Memory B cell (primary cell): ENCODE results near the gene XBP1.
"Not testable (repeated sequence)": the region's sequence is repeated elsewhere in the genome, so short reads cannot be mapped to it uniquely, and the experiment has no call there.

Experiments used
- ATAC-seq: fragments of 150-1000 bp; cut with Tn5 transposase; 2 replicates; pipeline ENCODE4 v1.10.0; 2021; ENCODE audit warnings: low read depth, mild to moderate bottlenecking, moderate library complexity
- DNase-seq, 2 donors: peaks; one replicate each; pipeline ENCODE4 v3.0.0; 2022; ENCODE audit warnings: low spot score in 2 of 2
- H3K27ac Mint-ChIP-seq: one replicate; pipeline ENCODE4 v1.8.0; 2022; ENCODE audit warnings: mild to moderate bottlenecking, moderate library complexity, mixed read lengths
- H3K27me3 Mint-ChIP-seq: one replicate; pipeline ENCODE4 v1.8.0; 2022; ENCODE audit warnings: mixed read lengths
- H3K36me3 Mint-ChIP-seq: one replicate; pipeline ENCODE4 v1.8.0; 2022; ENCODE audit warnings: mild to moderate bottlenecking, mixed read lengths
- H3K4me1 Mint-ChIP-seq: one replicate; pipeline ENCODE4 v1.8.0; 2022; ENCODE audit warnings: mixed read lengths
- H3K4me3 Mint-ChIP-seq: one replicate; pipeline ENCODE4 v1.8.0; 2022; ENCODE audit warnings: mild to moderate bottlenecking, moderate library complexity, mixed read lengths
- H3K9me3 Mint-ChIP-seq: one replicate; pipeline ENCODE4 v1.8.0; 2022; ENCODE audit warnings: mixed read lengths

The XBP1 gene

DNA sequence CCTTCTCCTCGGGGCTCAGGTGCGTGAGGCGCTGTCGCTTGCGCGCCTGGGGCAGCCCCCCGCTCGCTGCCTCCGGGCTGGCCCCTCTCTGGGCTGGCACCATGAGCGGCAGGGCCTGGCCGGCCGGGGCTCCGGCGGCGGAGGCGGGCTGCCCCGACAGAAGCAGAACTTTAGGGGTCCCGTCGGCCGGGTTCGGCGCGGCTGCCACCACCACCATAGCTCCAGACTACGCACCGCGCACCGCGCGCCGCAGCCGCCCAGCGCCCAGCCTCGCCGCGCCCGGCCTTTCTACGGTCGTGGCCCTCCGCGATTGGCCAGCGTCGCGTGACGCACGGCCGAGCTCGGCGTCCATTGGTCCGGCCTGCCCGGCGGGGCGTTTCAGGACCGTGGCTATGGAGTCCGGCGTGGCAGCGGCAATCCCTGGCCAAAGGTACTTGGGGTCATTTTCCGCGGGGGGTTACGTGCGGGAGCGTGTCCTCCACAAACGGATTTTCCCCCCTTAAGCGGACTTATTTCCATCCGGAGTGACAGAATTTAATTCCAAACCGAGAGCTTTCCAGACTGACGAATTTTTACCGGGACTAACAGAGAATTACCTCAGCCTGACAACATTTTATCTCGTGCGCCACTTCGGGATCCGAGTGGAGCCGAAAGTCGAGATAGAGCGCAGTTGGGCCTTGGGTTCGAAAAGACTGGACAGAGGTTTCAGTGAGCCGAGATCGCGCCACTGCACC lies at the start of gene XBP1:
TSS of gene XBP1 (minus strand) at position 262 of the 734 bp plus-strand sequence.
- DNase-seq (peak; percentile 84), ATAC-seq (peak; percentile 94)
- Mint-ChIP-seq H3K36me3 (peaks cover 5% of the 10 kb centered on the region), H3K27me3 (no peaks in the 10 kb centered on the region), H3K4me1 (peaks cover 30% of the 10 kb centered on the region), H3K4me3 (peak within 1 kb of the TSS; percentile 95), H3K9me3 (no peaks in the 10 kb centered on the region), H3K27ac (peak within 1 kb of the TSS; percentile 92)

DNA sequence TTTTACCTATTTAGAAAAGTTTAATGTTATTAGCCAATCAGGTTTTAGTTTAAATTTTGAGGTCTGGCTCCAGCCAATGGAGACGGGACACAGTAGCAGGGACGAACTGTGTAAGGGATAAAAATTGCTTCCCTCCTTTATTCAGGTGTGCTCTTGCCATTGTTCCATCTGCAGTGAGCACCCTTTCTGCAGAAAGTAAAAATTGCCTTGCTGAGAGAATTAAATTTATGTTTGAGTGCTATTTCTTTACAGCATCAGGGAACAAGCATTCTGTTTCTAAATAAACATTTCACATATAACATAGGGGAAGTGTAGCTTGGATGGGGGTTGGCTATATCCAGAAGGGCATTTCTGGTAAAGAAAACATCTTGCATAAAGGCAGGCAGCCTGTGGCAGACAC lies 46.6 kb upstream of the XBP1 start:
- ATAC-seq (no peak), DNase-seq (no peak)
- peaks cover 3% of the 10 kb centered on the region for H3K9me3 Mint-ChIP-seq
- no peaks in the 10 kb centered on the region for H3K27me3 Mint-ChIP-seq
- peaks cover 1% of the 10 kb centered on the region for H3K36me3 Mint-ChIP-seq
- H3K4me1 Mint-ChIP-seq = peaks cover 5% of the 10 kb centered on the region
- H3K27ac Mint-ChIP-seq = no peak overlapping the region
- no peak overlapping the region for H3K4me3 Mint-ChIP-seq

DNA sequence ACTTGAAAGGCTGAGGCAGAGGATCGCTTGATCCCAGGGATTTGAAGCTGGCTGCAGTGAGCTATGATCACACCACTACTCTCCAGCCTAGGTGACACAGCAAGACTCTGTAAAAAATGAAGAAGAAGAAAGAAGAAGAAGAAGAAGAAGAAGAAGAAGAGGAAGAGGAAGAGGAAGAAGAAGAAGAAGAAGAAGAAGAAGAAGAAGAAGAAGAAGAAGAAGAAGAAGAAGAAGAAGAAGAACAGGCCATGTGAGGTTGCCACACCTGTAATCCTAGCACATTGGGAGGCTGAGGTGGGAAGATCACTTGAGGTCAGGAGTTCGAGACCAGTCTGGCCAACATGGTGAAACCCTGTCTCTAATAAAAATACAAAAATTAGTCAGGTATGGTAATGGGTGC lies 43.9 kb upstream of the XBP1 start:
- not testable (repeated sequence) for H3K27me3 Mint-ChIP-seq, H3K9me3 Mint-ChIP-seq, DNase-seq, H3K36me3 Mint-ChIP-seq, H3K27ac Mint-ChIP-seq, ATAC-seq, H3K4me3 Mint-ChIP-seq, H3K4me1 Mint-ChIP-seq

DNA sequence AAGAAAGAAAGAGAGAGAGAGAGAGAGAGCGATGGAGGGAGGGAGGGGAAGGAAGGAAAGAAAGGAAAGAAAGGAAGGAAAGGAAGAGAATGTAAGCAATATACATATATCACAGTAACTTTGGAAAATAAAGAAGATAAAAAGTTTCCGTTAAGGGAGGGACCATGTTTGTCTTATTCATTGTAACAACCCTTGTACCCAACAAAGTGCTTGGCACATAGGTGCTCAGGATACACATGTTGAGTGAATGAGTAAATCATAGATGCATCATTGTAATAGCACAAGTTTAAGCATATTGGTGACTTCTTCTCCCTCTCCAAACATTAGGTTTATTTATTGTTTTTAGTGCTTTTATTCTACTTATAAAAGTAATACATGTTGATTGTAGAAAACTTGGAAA lies 43.3 kb upstream of the XBP1 start:
- Mint-ChIP-seq H3K9me3 (peaks cover 3% of the 10 kb centered on the region), H3K27me3 (no peaks in the 10 kb centered on the region), H3K4me3 (no peak overlapping the region), H3K27ac (no peak overlapping the region), H3K4me1 (peaks cover 5% of the 10 kb centered on the region), H3K36me3 (peaks cover 1% of the 10 kb centered on the region)
- ATAC-seq (no peak), DNase-seq (no peak)

DNA sequence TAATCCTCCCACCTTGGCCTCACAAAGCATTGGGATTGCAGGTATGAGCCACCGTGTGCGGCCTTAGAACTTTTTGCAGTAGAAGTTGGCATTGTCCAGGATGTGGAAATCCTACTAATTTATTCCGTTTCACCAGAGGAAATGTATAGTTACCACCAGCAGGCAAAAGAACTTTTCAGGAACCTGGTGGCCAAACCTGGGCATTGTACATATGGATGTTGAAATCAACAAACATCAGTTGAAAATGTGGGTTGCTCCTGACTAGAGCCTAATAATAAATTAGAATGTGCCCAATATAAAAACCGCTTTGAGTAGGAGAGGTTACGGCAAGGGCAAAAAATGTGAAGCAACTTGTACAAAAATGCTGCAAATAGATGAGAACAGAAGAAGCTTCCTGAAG lies 40.7 kb upstream of the XBP1 start:
- Mint-ChIP-seq H3K27me3 (no peaks in the 10 kb centered on the region), H3K4me3 (no peak overlapping the region)

DNA sequence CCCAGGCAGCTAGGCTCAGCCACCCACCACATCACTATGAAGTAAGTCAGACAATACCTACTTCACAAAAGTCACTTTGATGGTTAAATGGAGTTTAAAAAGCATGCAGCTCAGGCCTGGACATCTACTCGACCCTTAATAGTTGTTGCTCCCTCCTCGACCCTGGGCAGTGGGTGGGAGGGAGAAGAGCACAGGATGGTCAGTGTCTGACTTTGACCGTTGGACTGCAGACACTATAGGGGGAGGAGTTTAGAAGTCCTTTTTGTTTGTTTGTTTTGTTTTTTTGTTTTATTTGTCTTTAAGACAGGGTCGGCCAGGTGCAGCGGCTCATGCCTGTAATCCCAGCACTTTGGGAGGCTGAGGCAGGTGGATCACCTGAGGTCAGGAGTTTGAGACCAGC lies 38.6 kb upstream of the XBP1 start:
- H3K27me3 Mint-ChIP-seq = peaks cover 3% of the 10 kb centered on the region

More for the DNA sequence above, 40.7 kb upstream of the XBP1 start:
- H3K9me3 Mint-ChIP-seq = peaks cover 1% of the 10 kb centered on the region
- DNase-seq (no peak), ATAC-seq (no peak)
- peaks cover 3% of the 10 kb centered on the region for H3K36me3 Mint-ChIP-seq
- H3K27ac Mint-ChIP-seq = no peak overlapping the region
- H3K4me1 Mint-ChIP-seq = peaks cover 5% of the 10 kb centered on the region

DNA sequence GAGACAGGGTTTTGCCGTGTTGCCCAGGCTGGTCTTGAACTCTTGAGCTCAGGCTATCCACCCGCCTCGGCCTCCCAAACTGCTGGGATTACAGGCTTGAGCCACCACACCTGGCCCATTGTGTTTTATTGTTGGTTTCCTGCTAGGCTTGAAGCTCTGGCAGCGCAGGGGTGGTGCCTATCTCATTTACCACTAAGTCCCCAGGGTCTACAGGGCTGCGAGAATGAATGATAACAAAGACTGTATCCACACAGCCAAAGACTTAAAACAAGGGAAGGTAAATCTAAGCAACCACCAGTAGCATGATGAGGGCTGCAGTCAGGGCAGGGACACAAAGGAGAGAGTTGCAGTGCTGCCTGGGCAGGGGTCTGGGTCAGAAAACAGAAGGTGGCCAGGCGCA lies 37.3 kb upstream of the XBP1 start:
- DNase-seq (no peak), ATAC-seq (no peak)
- Mint-ChIP-seq H3K9me3 (no peaks in the 10 kb centered on the region), H3K27me3 (peaks cover 3% of the 10 kb centered on the region), H3K27ac (no peak overlapping the region), H3K36me3 (peaks cover 6% of the 10 kb centered on the region), H3K4me3 (no peak overlapping the region), H3K4me1 (peaks cover 5% of the 10 kb centered on the region)

More for the DNA sequence above, 38.6 kb upstream of the XBP1 start:
- no peak for DNase-seq
- H3K4me3 Mint-ChIP-seq = no peak overlapping the region
- no peak overlapping the region for H3K27ac Mint-ChIP-seq
- H3K36me3 Mint-ChIP-seq = peaks cover 6% of the 10 kb centered on the region
- no peak for ATAC-seq
- peaks cover 3% of the 10 kb centered on the region for H3K4me1 Mint-ChIP-seq
- no peaks in the 10 kb centered on the region for H3K9me3 Mint-ChIP-seq

DNA sequence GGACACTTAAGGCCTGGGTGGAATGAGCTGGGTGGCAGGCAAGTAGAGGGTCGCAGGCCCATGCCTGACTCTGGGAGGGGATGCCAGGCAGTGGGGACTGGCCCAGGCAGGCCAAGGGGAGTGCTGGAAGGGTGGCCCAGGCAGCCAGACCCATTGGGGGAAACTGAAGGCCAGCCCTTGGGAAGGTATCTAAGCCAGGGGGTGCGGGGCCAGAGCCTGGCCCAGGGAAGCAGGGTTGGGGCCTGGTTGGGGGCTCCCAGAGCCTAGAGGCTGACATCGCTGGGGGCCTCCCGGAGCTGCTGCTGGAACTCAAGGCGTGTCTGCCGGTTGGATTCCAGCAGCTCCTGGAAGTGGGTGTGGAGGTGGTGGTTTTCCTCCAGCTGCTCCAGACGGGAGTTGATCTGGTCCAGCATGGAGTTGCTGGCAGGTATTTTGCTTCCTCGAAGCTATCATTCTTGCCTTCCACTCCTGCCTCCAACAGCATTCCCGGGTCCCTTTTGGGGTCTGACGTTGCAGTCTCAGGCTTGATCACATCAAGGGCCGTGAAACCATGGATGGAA lies 35.3 kb upstream of the XBP1 start:
- H3K4me1 Mint-ChIP-seq = peaks cover 5% of the 10 kb centered on the region
- H3K27me3 Mint-ChIP-seq = peaks cover 3% of the 10 kb centered on the region
- H3K36me3 Mint-ChIP-seq = peaks cover 6% of the 10 kb centered on the region
- ATAC-seq (no peak), DNase-seq (no peak)
- H3K4me3 Mint-ChIP-seq = no peak overlapping the region
- peak overlapping the region; percentile 61 for H3K27ac Mint-ChIP-seq
- H3K9me3 Mint-ChIP-seq = no peaks in the 10 kb centered on the region

DNA sequence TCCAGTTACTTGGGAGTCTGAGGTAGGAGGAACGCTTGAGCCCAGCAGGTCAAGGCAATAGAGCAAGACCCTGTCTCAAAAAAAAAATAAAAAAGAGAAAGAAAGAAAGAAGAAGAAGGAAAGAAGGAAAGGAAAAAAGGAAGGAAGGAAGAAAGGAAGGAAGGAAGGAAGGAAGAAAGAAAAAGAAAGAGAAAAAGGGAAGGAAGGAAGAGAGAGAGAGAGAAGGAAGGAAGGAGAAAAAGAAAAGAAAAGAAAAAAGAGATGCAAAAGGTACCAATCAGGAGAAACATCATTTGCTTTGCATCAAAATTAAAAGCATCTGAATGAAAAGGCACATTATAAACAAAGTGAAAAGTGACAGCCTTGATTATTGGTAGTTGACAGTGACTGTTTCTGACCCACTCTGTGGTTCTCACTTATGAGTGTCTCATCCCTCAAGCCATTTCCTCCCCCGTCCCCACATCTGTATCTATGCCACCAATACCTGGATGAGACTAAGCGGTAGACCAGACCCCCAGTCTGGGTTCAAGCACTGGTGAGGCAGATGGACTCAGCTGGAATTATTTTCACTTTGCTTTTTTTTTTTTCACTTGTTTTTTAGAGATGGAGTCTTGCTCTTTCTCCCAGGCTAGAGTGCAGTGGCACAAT lies 33.0 kb upstream of the XBP1 start:
- H3K4me3 Mint-ChIP-seq = no peak overlapping the region
- peaks cover 3% of the 10 kb centered on the region for H3K27me3 Mint-ChIP-seq
- no peak for DNase-seq
- peaks cover 4% of the 10 kb centered on the region for H3K36me3 Mint-ChIP-seq
- H3K9me3 Mint-ChIP-seq = no peaks in the 10 kb centered on the region
- peaks cover 8% of the 10 kb centered on the region for H3K4me1 Mint-ChIP-seq
- H3K27ac Mint-ChIP-seq = no peak overlapping the region
- ATAC-seq = no peak

DNA sequence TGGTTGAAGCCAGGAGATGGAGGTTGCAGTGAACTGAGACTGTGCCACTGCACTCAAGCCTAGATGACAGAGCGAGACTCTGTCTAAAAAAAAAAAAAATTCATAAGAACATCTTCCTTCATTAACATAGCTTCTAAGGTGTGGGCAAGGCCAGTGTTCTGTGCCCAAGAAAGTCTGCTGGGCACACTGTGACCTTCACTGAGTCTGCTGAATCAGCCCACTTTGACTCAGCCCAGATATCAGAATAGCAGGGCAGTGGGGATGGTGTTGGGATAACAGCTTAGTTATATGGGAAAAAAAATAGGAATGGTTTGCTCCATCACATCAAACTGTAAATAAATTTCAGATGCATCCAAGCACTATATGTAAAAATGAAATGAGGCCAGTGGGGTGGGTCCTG lies 32.4 kb upstream of the XBP1 start:
- H3K27me3 Mint-ChIP-seq = peaks cover 3% of the 10 kb centered on the region
- DNase-seq = no peak
- H3K4me3 Mint-ChIP-seq = no peak overlapping the region
- H3K27ac Mint-ChIP-seq = no peak overlapping the region
- peaks cover 10% of the 10 kb centered on the region for H3K4me1 Mint-ChIP-seq
- ATAC-seq = no peak
- H3K36me3 Mint-ChIP-seq = peaks cover 7% of the 10 kb centered on the region
- H3K9me3 Mint-ChIP-seq = no peaks in the 10 kb centered on the region

DNA sequence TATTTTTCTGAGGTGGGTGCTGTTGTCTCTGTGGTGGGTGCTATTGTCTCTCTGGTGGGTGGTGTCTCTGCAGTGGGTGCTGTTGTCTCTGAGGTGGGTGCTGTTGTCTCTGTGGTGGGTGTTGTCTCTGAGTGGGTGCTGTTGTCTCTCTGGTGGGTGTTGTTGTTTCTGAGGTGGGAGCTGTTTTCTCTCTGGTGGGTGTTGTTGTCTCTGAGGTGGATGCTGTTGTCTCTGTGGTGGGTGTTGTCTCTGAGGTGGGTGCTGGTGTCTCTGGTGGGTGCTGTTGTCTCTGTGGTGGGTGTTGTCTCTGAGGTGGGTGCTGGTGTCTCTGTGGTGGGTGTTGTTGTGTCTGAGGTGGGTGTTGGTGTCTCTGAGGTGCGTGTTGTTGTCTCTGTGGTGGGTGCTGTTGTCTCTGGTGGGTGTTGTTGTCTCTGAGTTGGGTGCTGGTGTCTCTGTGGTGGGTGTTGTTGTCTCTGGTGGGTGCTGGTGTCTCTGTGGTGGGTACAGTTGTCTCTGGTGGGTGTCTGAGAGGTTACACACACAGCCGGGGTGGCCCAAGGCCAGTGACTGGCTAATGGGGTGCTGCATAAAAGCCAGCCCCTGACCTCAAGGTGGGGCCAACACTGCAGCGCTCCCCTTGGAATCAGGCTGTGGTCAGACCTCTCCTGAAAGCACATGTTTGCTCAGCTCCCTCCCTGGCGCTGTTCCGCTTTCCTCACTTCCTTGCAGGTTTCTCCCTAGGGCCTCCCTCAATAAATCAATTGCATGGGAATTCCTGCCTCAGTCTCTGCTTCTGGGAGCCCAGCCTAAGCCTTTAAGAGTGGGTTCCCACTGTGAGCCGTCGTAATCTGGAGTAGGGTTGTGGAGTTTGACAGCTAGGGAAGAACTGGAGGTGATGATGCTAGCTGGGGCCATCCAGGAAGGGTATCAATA lies 31.0 kb upstream of the XBP1 start:
- Mint-ChIP-seq H3K27ac (no peak overlapping the region), H3K4me3 (no peak overlapping the region), H3K36me3 (peaks cover 7% of the 10 kb centered on the region), H3K9me3 (no peaks in the 10 kb centered on the region), H3K4me1 (peaks cover 10% of the 10 kb centered on the region), H3K27me3 (peaks cover 3% of the 10 kb centered on the region)
- ATAC-seq (no peak), DNase-seq (no peak)

DNA sequence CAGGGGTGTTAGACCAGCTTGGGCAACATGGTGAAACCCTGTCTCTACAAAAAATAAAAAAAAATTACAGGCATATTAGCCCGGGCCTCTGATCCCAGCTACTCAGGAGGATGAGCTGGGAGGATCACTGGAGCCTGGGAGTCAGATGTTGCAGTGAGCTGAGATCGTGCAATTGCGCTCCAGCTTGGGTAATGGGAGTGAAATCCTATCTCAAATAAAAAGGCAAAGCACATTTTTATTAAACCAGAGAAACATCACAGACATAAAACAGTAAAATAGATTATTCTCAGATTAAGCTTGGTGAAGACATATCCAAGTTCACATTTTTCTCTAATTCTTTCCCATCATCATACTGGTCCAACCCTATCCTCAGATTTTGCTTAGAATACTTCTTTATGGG lies 30.1 kb upstream of the XBP1 start:
- H3K27me3 Mint-ChIP-seq = peaks cover 2% of the 10 kb centered on the region
- H3K4me3 Mint-ChIP-seq = no peak overlapping the region
- H3K36me3 Mint-ChIP-seq = peaks cover 6% of the 10 kb centered on the region
- ATAC-seq (no peak), DNase-seq (no peak)
- H3K4me1 Mint-ChIP-seq = peaks cover 10% of the 10 kb centered on the region
- H3K27ac Mint-ChIP-seq = no peak overlapping the region
- H3K9me3 Mint-ChIP-seq = no peaks in the 10 kb centered on the region

DNA sequence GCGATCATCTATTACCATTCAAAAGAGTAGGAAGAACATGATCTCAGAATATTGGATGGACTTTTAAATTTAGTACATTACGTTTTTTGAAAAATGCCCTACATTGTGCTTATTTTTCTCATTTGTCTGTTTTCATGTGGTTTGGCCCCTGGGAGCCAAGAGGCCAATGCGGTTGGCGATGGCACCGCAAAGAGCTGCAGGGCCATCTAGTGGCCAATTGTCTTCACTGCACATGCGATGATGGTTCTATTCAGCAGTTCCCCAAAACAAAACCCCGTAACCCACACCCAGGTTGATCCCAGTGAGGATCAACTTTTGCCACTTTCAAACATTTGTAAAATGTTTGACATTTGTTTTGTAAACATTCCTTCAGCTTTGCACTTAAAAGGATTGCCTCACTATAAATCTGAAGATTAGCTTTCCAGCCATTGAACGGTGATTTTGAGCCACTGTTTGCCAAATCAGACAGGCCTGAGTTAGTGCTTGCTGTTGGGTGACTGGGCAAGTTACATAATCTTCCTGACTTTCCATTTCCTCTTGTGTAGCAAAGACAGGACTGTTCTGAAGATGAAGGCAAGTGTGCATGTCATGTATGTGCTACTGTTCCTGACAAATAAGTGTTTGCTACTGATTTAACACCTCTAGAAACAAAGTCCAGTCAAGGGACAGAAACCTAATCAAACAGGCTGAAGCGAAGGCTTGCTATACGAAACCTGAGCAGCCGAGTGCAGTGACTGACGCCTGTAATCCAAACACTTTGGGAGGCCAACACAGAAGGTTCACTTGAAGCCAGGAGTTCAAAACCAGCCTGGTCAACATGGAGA lies 29.2 kb upstream of the XBP1 start:
- Mint-ChIP-seq H3K36me3 (peaks cover 2% of the 10 kb centered on the region), H3K27ac (no peak overlapping the region), H3K4me1 (peaks cover 10% of the 10 kb centered on the region), H3K4me3 (no peak overlapping the region), H3K9me3 (no peaks in the 10 kb centered on the region), H3K27me3 (no peaks in the 10 kb centered on the region)
- ATAC-seq = peak; percentile 89
- peak; percentile 77 to 79 for DNase-seq
